H54 (cell line): ENCODE data around the gene GMDS.

ENCODE experiments used
- DNase-seq: peaks from one replicate; pipeline ENCODE4 v3.0.0; 2011; ENCODE audit warnings: low spot score, mixed read lengths; ENCODE audit not compliant: insufficient read length
- FAIRE-seq: peaks from 3 replicates; lab custom pipeline; 2011; peaks lifted over from hg19 to GRCh38; lab: Jason Lieb, UNC
- POLR2A ChIP-seq: IDR thresholded peaks from 2 replicates; pipeline ENCODE4 v1.6.1; 2011; ENCODE audit warnings: low read depth, mild to moderate bottlenecking, low read length

Gene GMDS

DNA sequence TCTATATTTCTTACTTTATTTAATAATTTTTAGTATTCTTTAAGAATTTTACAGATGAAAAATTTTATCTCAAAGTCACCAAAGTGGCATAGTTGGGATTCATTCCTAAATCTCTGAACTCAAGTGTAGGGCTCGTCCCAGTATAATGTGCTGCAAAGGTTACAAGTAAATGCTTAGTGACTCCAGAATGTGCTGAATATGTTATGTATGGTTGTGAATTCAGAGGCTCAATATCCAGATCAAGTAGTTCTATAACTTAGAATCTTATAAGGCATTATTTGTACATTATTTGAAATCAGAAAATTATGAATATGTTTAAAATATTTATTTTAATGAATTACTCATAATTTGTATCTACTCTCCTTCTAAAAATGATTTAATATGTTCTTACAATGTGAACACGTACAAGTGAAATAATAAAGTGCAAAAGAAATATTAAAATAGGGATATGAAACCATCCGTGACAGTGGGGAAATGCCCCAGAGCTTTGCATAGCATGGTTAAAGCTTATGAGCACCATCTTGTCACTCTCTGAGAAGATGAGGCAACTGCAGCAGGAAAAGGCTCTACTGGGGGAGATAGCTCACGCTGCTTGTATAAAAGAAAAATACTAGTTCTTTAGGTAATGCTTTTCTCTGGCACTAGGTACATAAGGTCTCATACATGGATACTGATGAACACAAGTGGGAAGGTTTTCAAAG, 376.7 kb downstream of the GMDS start:
- no peak for DNase-seq
- no peak for TF ChIP-seq POLR2A
- FAIRE-seq: no peak

- FAIRE-seq (no peak), DNase-seq (no peak)
- no peak for TF ChIP-seq POLR2A
Measured at GRCh38 chr6:1867197-1867596, 378.2 kb downstream of the GMDS start.

GRCh38 chr6:1865585-1865984, 379.8 kb downstream of the GMDS start:
- TF ChIP-seq POLR2A: no peak
- DNase-seq: no peak
- FAIRE-seq: no peak

DNA sequence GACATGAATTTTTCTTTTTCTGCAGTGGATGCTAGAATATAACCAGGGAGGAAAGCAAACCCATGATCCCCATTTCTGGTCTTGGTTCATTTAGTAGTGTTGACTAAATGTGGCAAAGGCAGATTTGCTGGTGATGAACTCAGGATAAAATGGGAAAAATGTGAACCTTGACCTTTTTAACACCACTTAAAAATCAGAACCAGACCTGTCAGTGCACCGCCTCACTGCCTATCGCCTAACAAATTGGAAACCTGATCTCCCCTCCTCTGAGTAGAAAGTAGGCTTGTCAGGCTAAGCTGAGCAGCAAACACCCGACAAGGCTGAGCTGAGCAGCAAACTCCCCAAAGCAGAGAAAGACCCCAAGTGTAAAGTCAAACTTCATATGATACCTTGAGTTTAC, 380.9 kb downstream of the GMDS start:
- FAIRE-seq: no peak
- TF ChIP-seq POLR2A: no peak
- DNase-seq: no peak

DNA sequence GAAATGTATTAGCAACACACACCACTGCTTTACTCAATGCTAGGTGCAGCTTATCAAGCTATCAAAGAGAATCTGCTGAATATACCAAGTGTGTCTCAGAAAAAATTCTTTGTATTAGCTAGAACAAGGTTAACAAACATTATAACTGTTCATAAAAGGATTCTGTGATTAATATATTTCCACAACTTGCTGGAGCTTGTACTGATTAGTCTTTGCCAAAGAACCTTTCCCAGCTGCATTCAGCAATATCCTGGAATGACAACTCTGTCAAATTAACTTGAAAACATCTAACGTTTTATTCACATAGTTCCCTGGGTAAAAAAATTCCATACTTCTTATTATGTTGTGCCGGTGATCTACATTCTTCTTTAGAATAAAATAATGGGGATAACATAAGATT, 383.0 kb downstream of the GMDS start:
- FAIRE-seq (no peak), DNase-seq (no peak)
- TF ChIP-seq POLR2A: no peak

- FAIRE-seq: no peak
- DNase-seq: no peak
- no peak for TF ChIP-seq POLR2A
Measured at GRCh38 chr6:1860756-1861348, 384.6 kb downstream of the GMDS start.

- FAIRE-seq (no peak), DNase-seq (no peak)
- no peak for TF ChIP-seq POLR2A
Measured at GRCh38 chr6:1858859-1859258, 386.5 kb downstream of the GMDS start.

GRCh38 chr6:1858196-1858595, 387.2 kb downstream of the GMDS start:
- DNase-seq (no peak), FAIRE-seq (no peak)
- no peak for TF ChIP-seq POLR2A

- no peak for TF ChIP-seq POLR2A
- FAIRE-seq: peak; percentile 72
- DNase-seq: no peak
Measured at GRCh38 chr6:1856381-1856780, 389.0 kb downstream of the GMDS start.

DNA sequence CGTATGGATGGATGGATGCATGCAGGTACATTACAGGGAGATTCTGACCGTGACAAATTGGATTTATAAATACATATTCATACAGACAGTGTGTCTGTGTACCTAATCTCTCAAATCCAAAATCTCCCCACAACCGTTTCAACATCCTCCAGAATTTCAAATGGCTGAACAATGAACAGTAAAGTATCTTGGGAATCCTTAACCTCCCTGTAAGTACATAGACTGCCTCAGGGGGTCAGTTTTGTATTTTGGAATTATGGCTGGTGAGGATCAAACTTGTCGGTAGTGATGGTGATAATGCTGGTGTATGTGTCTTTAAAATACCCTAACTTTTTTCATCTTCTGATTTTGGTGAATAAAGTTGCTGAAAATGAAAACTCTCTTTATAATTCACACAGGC, 389.5 kb downstream of the GMDS start:
- DNase-seq (no peak), FAIRE-seq (no peak)
- TF ChIP-seq POLR2A: no peak

- no peak for TF ChIP-seq POLR2A
- FAIRE-seq (no peak), DNase-seq (no peak)
Measured at GRCh38 chr6:1854296-1854695, 391.1 kb downstream of the GMDS start.

DNA sequence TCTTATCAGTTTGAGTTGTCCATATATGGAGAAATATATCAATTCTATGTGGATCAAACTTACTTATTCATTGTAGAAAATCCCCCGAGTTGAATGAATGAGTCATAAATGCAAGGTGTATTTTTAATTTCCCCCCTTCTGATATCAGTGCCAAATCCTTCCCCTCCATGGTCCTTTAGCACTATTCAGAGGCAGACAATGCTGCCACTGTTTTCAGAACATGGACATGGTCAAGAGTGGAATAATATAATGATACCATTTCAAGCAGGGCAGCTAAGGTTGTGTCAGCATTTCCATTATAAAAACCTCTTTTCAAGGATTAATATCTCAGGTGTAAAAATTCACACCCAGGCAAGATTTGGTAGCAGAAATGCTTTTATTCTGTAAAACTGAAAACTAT, 391.6 kb downstream of the GMDS start:
- TF ChIP-seq POLR2A: no peak
- DNase-seq (no peak), FAIRE-seq (no peak)

DNA sequence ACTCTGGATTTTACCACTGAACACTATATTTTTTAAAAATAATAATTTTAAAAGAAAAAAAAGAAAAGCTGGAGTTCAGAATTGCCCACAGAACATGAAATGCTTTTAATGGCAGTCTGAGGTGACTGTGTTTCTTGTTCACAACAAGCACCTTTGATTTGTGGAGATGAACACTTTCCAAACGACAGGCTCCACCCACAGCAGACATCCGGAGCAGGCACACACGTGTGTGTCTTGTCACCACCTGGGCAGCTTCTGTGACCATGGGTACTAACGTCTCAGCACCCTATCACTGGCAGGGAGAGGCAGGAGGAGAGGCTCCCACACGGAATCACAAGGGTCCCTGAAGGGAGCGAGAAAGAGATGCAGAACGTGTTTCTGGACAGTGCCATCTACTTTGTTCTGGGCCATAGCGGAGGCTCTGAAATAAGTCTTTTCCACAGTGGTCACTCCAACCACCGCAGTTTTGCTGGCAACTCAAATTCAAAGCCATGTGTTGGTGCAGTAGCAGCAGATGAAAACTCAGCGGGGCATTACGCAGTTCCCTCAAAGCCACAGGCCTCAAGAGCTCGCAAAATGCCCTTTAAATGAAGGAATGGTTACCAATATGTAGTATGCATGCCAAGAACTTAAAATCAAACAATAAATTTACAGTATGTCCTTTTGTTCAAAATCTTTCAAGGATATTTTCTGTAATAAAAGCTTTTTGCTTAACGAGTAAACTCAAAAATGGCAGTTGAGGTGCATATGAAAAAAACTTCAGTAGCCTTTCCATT, 393.5 kb downstream of the GMDS start:
- FAIRE-seq (no peak), DNase-seq (no peak)
- no peak for TF ChIP-seq POLR2A

DNA sequence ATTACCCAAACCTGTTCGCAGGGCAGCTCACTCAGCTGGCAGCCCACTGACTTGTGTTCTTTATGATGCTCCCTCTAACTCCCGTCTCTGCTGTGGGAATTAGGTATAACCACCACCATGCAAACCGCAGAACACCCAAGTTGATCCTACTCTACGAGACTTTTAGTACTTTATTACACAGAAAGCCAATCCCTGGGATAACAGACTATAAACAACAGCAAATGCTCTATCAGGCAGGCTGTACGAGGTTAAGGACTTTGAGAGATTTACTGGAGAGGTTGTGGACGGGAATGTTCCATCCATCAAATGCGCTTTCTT, 394.6 kb downstream of the GMDS start:
- no peak for TF ChIP-seq POLR2A

More for the DNA sequence above, 394.6 kb downstream of the GMDS start:
- DNase-seq (no peak), FAIRE-seq (no peak)
